ENCODE data around the gene EBF4.

Gene EBF4

GRCh38 chr20:2692036-2692885 lies at the start of gene EBF4:
Gene EBF4 (plus strand): TSS chr20:2692780. CDS start chr20:2693646, 866 bp downstream.
- peak; percentile 44 for DNase-seq

- DNase-seq, result no peak
These were observed 48.9 kb upstream of the EBF4 start for GRCh38 chr20:2643708-2644107.

GRCh38 chr20:2651772-2652723 lies 40.5 kb upstream of the EBF4 start, which contains the start of gene NOP56:
Gene NOP56 (plus strand): TSS chr20:2652632. CDS start chr20:2652661, 29 bp downstream.
- DNase-seq, result peak; percentile 99

GRCh38 chr20:2652724-2653555 lies 39.6 kb upstream of the EBF4 start:
- no peak for DNase-seq

GRCh38 chr20:2653556-2654383 lies 38.8 kb upstream of the EBF4 start:
- no peak for DNase-seq

GRCh38 chr20:2654384-2654822 lies 38.2 kb upstream of the EBF4 start:
- DNase-seq, result no peak

- no peak for DNase-seq
These were observed 37.7 kb upstream of the EBF4 start for GRCh38 chr20:2654831-2655230.

- DNase-seq, result no peak
These were observed 37.1 kb upstream of the EBF4 start for GRCh38 chr20:2655331-2656116.

GRCh38 chr20:2656471-2657117 lies 36.0 kb upstream of the EBF4 start:
- no peak for DNase-seq

- no peak for DNase-seq
These were observed 35.3 kb upstream of the EBF4 start for GRCh38 chr20:2657241-2657640.

GRCh38 chr20:2657674-2658073 lies 34.9 kb upstream of the EBF4 start:
- no peak for DNase-seq

GRCh38 chr20:2658414-2659354 lies 33.9 kb upstream of the EBF4 start:
- no peak for DNase-seq

GRCh38 chr20:2659547-2659946 lies 33.0 kb upstream of the EBF4 start:
- DNase-seq, result no peak

- DNase-seq, result no peak
These were observed 29.2 kb upstream of the EBF4 start for GRCh38 chr20:2663364-2663886.

- peak; percentile 91 for DNase-seq
These were observed 28.5 kb upstream of the EBF4 start, which contains the start of gene IDH3B for GRCh38 chr20:2663887-2664719. Gene IDH3B (minus strand): TSS chr20:2664216. CDS start chr20:2664188, 28 bp downstream.

GRCh38 chr20:2671977-2672376 lies 20.6 kb upstream of the EBF4 start:
- no peak for DNase-seq

- no peak for DNase-seq
These were observed 20.1 kb upstream of the EBF4 start for GRCh38 chr20:2672446-2672845.

GRCh38 chr20:2673453-2673852 lies 19.1 kb upstream of the EBF4 start:
- DNase-seq, result no peak
